Vagina (tissue), 2 donors: ENCODE data around the gene KCNE4. TPM values are rescaled to one million over a fixed set of nuclear protein-coding genes. Genes with fewer than 3 reads are reported as not detected.

Experiments used
- DNase-seq, 2 donors: peaks; one replicate each; pipeline ENCODE4 v3.0.0-alpha.2; 2017; ENCODE audit errors: extremely low spot score in 2 of 2
- H3K27ac ChIP-seq: fragments of 200-600 bp; sonication (generic); one replicate; pipeline ENCODE4 v1.5.1; 2019
- H3K27me3 ChIP-seq: fragments of 200-600 bp; sonication (generic); one replicate; pipeline ENCODE4 v1.5.1; 2019
- H3K36me3 ChIP-seq, 2 donors: fragments of 200-600 bp; sonication (generic); one replicate each; pipeline ENCODE4 v1.5.1; 2017 to 2019
- H3K4me1 ChIP-seq: fragments of 200-600 bp; sonication (generic); one replicate; pipeline ENCODE4 v1.5.1; 2019
- H3K4me3 ChIP-seq, 2 donors: fragments of 200-600 bp; sonication (generic); 1 replicate in 1 of 2; 2 replicates in 1 of 2; pipeline ENCODE4 v1.5.1; 2016 to 2019
- H3K9me3 ChIP-seq: fragments of 200-600 bp; sonication (generic); one replicate; pipeline ENCODE4 v1.5.1; 2019
- POLR2A ChIP-seq, 2 donors: fragments of 450-650 bp; IDR thresholded peaks; one replicate each; pipeline ENCODE4 v1.6.1; 2017; ENCODE audit warnings: antibody characterized with exemption in 2 of 2, mild to moderate bottlenecking in 2 of 2, moderate library complexity in 2 of 2
- POLR2AphosphoS5 ChIP-seq, 2 donors: sonication (generic); formaldehyde crosslinking; IDR thresholded peaks; one replicate each; pipeline ENCODE4 v1.9.0; 2017; ENCODE audit warnings: antibody characterized with exemption in 2 of 2, mild to moderate bottlenecking in 2 of 2, low read depth in 1 of 2; ENCODE audit not compliant: insufficient read depth in 1 of 2
- intact Hi-C: fragments of 100-400 bp; cut with DNase I; formaldehyde crosslinking; loops from one replicate; pipeline ENCODE4 v1.15.1; 2023
- total RNA-seq: library from RNA; depleted of rRNA; stranded (reverse); fragments of >200 nt; gene quantifications from one replicate; pipeline ENCODE4 v1.2.3, GENCODE V29; 2016
- TF ChIP-seq, protein P1 (sequence below), 3 experiments: fragments of 450-650 bp in 2 of 3; fragments of 200-600 bp in 1 of 3; sonication (generic) in 1 of 3; IDR thresholded peaks; one replicate each; pipeline ENCODE4 v1.5.1; 2017 to 2019; ENCODE audit warnings: antibody characterized with exemption in 3 of 3, mild to moderate bottlenecking in 2 of 3, moderate library complexity in 2 of 3

KCNE4 gene
- total RNA-seq, 1 donor from 2014 or later = 4.9 TPM

DNA sequence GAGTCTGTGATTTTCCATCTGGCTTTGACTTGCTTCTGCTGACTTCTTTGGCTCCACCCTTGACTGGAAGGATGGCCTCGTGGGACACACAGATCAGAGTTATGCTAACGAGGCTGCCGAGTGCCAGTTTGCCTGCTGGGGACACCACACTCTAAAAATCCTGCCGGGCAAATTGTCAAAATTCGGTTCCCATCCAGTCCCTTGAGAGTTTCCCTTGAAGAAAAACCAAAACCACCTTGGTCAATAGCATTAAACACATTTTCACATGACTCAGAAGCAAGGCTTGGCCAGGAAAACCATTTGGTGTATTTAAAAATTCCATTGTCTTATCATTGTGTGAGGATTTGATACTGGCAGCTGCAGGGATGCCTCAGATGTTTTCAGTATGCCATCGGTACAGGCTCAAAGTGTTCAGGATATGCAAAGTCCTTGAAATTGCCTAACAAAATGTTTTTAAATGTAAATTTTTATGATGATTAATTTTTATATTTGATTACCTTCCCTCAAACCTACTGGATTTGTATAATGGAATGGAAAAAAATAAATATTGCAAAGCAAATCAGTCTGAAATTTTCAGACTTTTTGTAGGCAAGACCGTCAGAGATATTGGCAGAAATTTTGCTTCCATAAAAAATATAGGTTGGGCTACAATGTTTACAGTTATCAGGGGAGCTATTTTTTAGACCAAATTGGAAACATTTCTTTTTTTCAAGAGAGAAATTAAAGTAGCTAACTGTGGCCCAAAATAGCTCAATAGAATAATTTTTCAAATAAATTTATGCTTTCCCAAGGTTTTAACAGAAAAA lies 41.6 kb downstream of the KCNE4 start:
- no peaks in the 10 kb centered on the region for H3K36me3 ChIP-seq
- H3K4me3 ChIP-seq = no peak overlapping the region
- TF ChIP-seq, protein P1, sequence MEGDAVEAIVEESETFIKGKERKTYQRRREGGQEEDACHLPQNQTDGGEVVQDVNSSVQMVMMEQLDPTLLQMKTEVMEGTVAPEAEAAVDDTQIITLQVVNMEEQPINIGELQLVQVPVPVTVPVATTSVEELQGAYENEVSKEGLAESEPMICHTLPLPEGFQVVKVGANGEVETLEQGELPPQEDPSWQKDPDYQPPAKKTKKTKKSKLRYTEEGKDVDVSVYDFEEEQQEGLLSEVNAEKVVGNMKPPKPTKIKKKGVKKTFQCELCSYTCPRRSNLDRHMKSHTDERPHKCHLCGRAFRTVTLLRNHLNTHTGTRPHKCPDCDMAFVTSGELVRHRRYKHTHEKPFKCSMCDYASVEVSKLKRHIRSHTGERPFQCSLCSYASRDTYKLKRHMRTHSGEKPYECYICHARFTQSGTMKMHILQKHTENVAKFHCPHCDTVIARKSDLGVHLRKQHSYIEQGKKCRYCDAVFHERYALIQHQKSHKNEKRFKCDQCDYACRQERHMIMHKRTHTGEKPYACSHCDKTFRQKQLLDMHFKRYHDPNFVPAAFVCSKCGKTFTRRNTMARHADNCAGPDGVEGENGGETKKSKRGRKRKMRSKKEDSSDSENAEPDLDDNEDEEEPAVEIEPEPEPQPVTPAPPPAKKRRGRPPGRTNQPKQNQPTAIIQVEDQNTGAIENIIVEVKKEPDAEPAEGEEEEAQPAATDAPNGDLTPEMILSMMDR (IDR thresholded peaks at IDR 0.05) = no peak
- TF ChIP-seq POLR2A (IDR thresholded peaks at IDR 0.05) = no peak
- TF ChIP-seq POLR2AphosphoS5 (IDR thresholded peaks at IDR 0.05; ENCODE audit: insufficient read depth in 1 of 2, low read depth in 1 of 2) = no peak
- no peak overlapping the region for H3K27ac ChIP-seq
- no peaks in the 10 kb centered on the region for H3K27me3 ChIP-seq
- no peaks in the 10 kb centered on the region for H3K9me3 ChIP-seq
- intact Hi-C loops = no loop called here
- peak in 1 of 2 donors; percentile 84 for DNase-seq
- no peaks in the 10 kb centered on the region for H3K4me1 ChIP-seq

DNA sequence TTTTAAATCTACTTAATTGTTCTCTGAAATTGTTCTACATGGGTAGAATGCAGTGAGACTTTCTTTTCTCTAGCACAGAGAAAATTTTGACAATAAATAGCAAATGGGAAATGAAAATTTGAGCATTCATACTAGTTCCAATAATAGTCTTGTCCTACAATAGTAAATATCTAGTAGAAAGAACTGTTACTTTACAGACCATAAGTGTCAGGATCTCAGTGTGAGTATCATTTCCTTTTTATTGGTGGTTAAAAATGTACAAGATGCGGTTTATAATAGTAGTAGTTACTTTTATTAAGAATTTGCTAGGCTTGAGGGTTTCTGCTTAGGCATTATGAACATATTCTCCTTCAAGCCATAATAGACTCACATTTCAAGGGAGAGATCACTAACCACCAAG lies 43.2 kb downstream of the KCNE4 start:
- no peaks in the 10 kb centered on the region for H3K36me3 ChIP-seq
- TF ChIP-seq POLR2AphosphoS5 (IDR thresholded peaks at IDR 0.05; ENCODE audit: insufficient read depth in 1 of 2, low read depth in 1 of 2) = no peak
- no peak for TF ChIP-seq POLR2A (IDR thresholded peaks at IDR 0.05)
- TF ChIP-seq, protein P1 (IDR thresholded peaks at IDR 0.05) = no peak
- intact Hi-C loops = no loop called here
- no peak overlapping the region for H3K27ac ChIP-seq
- H3K27me3 ChIP-seq = no peaks in the 10 kb centered on the region
- H3K4me3 ChIP-seq = no peak overlapping the region
- no peaks in the 10 kb centered on the region for H3K4me1 ChIP-seq
- DNase-seq = no peak
- H3K9me3 ChIP-seq = no peaks in the 10 kb centered on the region

DNA sequence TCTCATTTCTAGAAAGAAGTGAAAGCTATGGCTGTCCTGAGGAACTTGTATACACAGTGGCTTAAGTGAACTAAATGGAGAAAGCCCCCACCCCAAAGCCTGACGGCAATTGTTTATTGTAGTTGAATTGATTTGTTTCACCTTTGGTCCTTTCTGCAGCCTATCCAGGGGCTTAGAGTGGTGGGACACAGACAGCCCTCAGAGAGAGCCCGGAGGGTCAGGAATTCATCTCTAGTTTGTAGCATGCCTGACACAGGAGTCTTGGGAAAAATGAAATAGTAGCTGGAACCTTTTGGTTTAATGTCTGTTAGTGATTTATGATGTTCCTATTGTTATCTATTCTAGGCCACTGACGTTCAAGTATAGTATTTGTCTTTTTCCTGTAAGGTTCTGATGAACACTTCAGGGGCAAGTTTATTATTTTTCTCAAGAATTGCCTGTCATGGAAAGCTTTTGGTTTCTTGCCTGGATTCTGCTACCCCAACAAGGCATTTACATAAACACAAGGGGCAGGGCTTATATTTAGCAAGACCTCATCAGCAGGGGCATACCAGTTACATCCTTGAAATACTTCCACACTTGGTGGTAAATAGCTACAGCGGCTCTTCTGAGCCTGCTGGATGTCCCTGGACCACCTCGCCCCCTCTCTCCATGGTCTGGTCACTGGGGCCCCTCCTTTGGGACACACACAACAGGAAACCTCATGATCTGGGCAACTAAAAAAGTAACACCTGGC lies 44.4 kb downstream of the KCNE4 start:
- Histone ChIP-seq H3K27me3 (no peaks in the 10 kb centered on the region), H3K36me3 (no peaks in the 10 kb centered on the region), H3K9me3 (no peaks in the 10 kb centered on the region), H3K4me3 (no peak overlapping the region), H3K4me1 (no peaks in the 10 kb centered on the region), H3K27ac (no peak overlapping the region)
- DNase-seq = peak in 1 of 2 donors; percentile 65
- TF ChIP-seq, protein P1 (IDR thresholded peaks at IDR 0.05) = no peak
- TF ChIP-seq POLR2A (IDR thresholded peaks at IDR 0.05) (no peak), POLR2AphosphoS5 (IDR thresholded peaks at IDR 0.05; ENCODE audit: insufficient read depth in 1 of 2, low read depth in 1 of 2) (no peak)
- intact Hi-C loops = no loop called here

DNA sequence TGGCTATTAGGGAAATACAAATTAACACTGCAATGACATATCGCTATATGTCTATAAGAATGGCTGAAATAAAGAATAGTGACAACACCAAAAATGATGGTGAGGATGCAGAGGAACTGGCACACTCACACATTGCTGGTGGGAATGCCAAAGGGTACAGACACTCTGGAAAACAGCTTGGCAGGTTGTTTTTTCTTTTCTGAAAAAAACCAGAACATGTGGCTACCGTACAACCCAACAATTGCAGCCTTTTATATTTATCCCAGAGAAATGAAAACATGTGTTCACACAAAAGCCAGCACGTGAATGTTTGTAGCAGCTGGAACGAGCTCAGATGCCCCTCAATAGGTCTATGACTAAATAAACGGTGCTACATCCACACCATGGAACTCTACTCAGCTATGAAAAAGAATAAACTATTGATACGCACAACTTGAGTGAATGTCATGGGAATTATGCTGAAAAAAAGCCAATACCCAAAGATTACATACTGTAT lies 45.9 kb downstream of the KCNE4 start:
- H3K27me3 ChIP-seq = no peaks in the 10 kb centered on the region
- intact Hi-C loops = no loop called here
- H3K4me3 ChIP-seq = no peak overlapping the region
- DNase-seq = peak in 1 of 2 donors; percentile 5
- no peaks in the 10 kb centered on the region for H3K4me1 ChIP-seq
- H3K27ac ChIP-seq = no peak overlapping the region
- TF ChIP-seq POLR2A (IDR thresholded peaks at IDR 0.05) = no peak
- no peak for TF ChIP-seq POLR2AphosphoS5 (IDR thresholded peaks at IDR 0.05; ENCODE audit: insufficient read depth in 1 of 2, low read depth in 1 of 2)
- TF ChIP-seq, protein P1 (IDR thresholded peaks at IDR 0.05) = no peak
- no peaks in the 10 kb centered on the region for H3K36me3 ChIP-seq
- no peaks in the 10 kb centered on the region for H3K9me3 ChIP-seq
